Medulla oblongata (tissue), 1 donor: ENCODE data around the gene AAK1.
"Not testable (repeated sequence)": the region's sequence is repeated elsewhere in the genome, so short reads cannot be mapped to it uniquely, and the experiment has no call there.

ENCODE experiments used
- DNase-seq: peaks from one replicate; pipeline ENCODE4 v3.0.0-alpha.2; 2015; ENCODE audit errors: extremely low spot score

The AAK1 gene

GRCh38 chr2:69643602-69644505 is at the start of gene AAK1:
Gene AAK1 (minus strand): TSS chr2:69643739. CDS start chr2:69643040, 699 bp downstream.
- DNase-seq: peak; percentile 93

- DNase-seq: no peak
Observed at GRCh38 chr2:69692424-69692823, 48.9 kb upstream of the AAK1 start.

GRCh38 chr2:69689969-69690368 is 46.4 kb upstream of the AAK1 start:
- DNase-seq: no peak

GRCh38 chr2:69689466-69689865 is 45.9 kb upstream of the AAK1 start:
- no peak for DNase-seq

GRCh38 chr2:69687971-69688611 is 44.6 kb upstream of the AAK1 start:
- no peak for DNase-seq

- DNase-seq: no peak
Observed at GRCh38 chr2:69686813-69687212, 43.3 kb upstream of the AAK1 start.

GRCh38 chr2:69685321-69686048 is 41.9 kb upstream of the AAK1 start:
- DNase-seq: no peak

GRCh38 chr2:69683170-69683971 is 39.8 kb upstream of the AAK1 start:
- peak; percentile 63 for DNase-seq

GRCh38 chr2:69682525-69682924 is 39.0 kb upstream of the AAK1 start:
- DNase-seq: no peak

- DNase-seq: peak; percentile 43
Observed at GRCh38 chr2:69680001-69680675, 36.6 kb upstream of the AAK1 start.

- no peak for DNase-seq
Observed at GRCh38 chr2:69677914-69678313, 34.4 kb upstream of the AAK1 start.

- DNase-seq: no peak
Observed at GRCh38 chr2:69676146-69676545, 32.6 kb upstream of the AAK1 start.

- peak; percentile 37 for DNase-seq
Observed at GRCh38 chr2:69674316-69674670, 30.8 kb upstream of the AAK1 start.

- not testable (repeated sequence) for DNase-seq
Observed at GRCh38 chr2:69673098-69673497, 29.6 kb upstream of the AAK1 start.

GRCh38 chr2:69669666-69670065 is 26.1 kb upstream of the AAK1 start:
- DNase-seq: no peak

- DNase-seq: no peak
Observed at GRCh38 chr2:69668598-69668997, 25.1 kb upstream of the AAK1 start.

GRCh38 chr2:69667805-69668382 is 24.4 kb upstream of the AAK1 start:
- no peak for DNase-seq

GRCh38 chr2:69665152-69665551 is 21.6 kb upstream of the AAK1 start:
- DNase-seq: no peak

GRCh38 chr2:69663860-69664259 is 20.3 kb upstream of the AAK1 start:
- no peak for DNase-seq

GRCh38 chr2:69662547-69662946 is 19.0 kb upstream of the AAK1 start:
- DNase-seq: not testable (repeated sequence)

- DNase-seq: no peak
Observed at GRCh38 chr2:69660637-69661036, 17.1 kb upstream of the AAK1 start.
